HCT116 (cell line): ENCODE data around the gene DPYD. TPM values are rescaled to one million over a fixed set of nuclear protein-coding genes. Genes with fewer than 3 reads are reported as not detected.

Experiments used
- ATAC-seq: fragments of 200-7000 bp; cut with Tn5 transposase; 2 replicates; pipeline ENCODE4 v1.9.1; 2020; ENCODE audit warnings: mild to moderate bottlenecking, moderate library complexity
- BruUV-seq: library from RNA; stranded (reverse); fragments of 400-500 nt; replicated peaks from 2 replicates; lab custom pipeline; 2021; lab: Mats Ljungman, UMichigan
- CTCF ChIA-PET: fragments of 300-600 bp; sonication (Branson Sonifier 250); formaldehyde crosslinking; loops from one replicate; lab custom pipeline; 2021; ENCODE audit warnings: antibody characterized with exemption; lab: Charles Lee
- POLR2A ChIA-PET: fragments of 300-600, 350-600 bp; sonication (Branson Sonifier 250); formaldehyde crosslinking; loops from one replicate; lab custom pipeline; 2021; ENCODE audit warnings: antibody characterized with exemption; lab: Charles Lee
- RAD21 ChIA-PET, 2 experiments: fragments of 300-600 bp; sonication (Branson Sonifier 250); formaldehyde crosslinking; loops; one replicate each; lab custom pipeline; 2023; ENCODE audit warnings: low total read pairs in 2 of 2; ENCODE audit not compliant: uncharacterized antibody in 2 of 2, unreplicated experiment in 2 of 2, low non-redundant PET in 1 of 2; lab: Charles Lee
- DNase-seq: peaks from one replicate; pipeline ENCODE4 v3.0.0-alpha.2; 2010; ENCODE audit warnings: low read depth, low spot score
- H2AFZ ChIP-seq: fragments of 200-600 bp; shearing (Covaris generic), sonication (generic); 2 replicates; pipeline ENCODE4 v1.6.1; 2017; ENCODE audit warnings: low read depth, mixed run types, mixed read lengths, antibody characterized with exemption, low read length; ENCODE audit not compliant: poor library complexity, severe bottlenecking
- H3K27ac ChIP-seq: 2 replicates; pipeline ENCODE4 v1.5.1; 2012; ENCODE audit warnings: low read depth, low read length
- H3K27me3 ChIP-seq: fragments of 200-600 bp; sonication (generic); 2 replicates; pipeline ENCODE4 v1.6.1; 2016; ENCODE audit warnings: mixed run types, low read length, mixed read lengths; ENCODE audit not compliant: insufficient read depth
- H3K36me3 ChIP-seq, 2 experiments: fragments of 200-500 bp in 1 of 2; fragments of 200-600 bp in 1 of 2; sonication (Bioruptor generic) in 1 of 2; sonication (generic) in 1 of 2; 2 replicates each; pipeline versions ENCODE4 v1.5.1 to v1.6.1; 2014 to 2016; ENCODE audit warnings: low read length in 2 of 2, inconsistent platforms in 1 of 2, mixed read lengths in 1 of 2, mixed run types in 1 of 2; ENCODE audit not compliant: insufficient read depth in 2 of 2, control insufficient read depth in 1 of 2
- H3K4me1 ChIP-seq, 2 experiments: fragments of 200-600 bp in 1 of 2; sonication (generic) in 1 of 2; 2 replicates each; pipeline versions ENCODE4 v1.5.1 to v1.6.1; 2012 to 2017; ENCODE audit warnings: low read length in 2 of 2, inconsistent platforms in 1 of 2, mild to moderate bottlenecking in 1 of 2, mixed read lengths in 1 of 2, mixed run types in 1 of 2, moderate library complexity in 1 of 2; ENCODE audit not compliant: insufficient read depth in 2 of 2, control insufficient read depth in 1 of 2
- H3K4me2 ChIP-seq: fragments of 200-600 bp; sonication (generic); 2 replicates; pipeline ENCODE4 v1.6.1; 2017; ENCODE audit warnings: mixed run types, low read length, mixed read lengths
- H3K4me3 ChIP-seq, 2 experiments: fragments of 200-600 bp in 1 of 2; sonication (generic) in 1 of 2; replicated peaks in 1 of 2; 2 replicates each; pipeline ENCODE4 v1.5.1; 2011 to 2016; ENCODE audit warnings: low read length in 2 of 2, control low read depth in 1 of 2, low read depth in 1 of 2, mild to moderate bottlenecking in 1 of 2, mixed read lengths in 1 of 2, mixed run types in 1 of 2
- H3K79me2 ChIP-seq: fragments of 200-600 bp; sonication (generic); 2 replicates; pipeline ENCODE4 v1.6.1; 2017; ENCODE audit warnings: mild to moderate bottlenecking, mixed run types, low read length, moderate library complexity, mixed read lengths; ENCODE audit not compliant: insufficient read depth
- H3K9ac ChIP-seq: fragments of 200-600 bp; sonication (generic); 2 replicates; pipeline ENCODE4 v1.6.1; 2016; ENCODE audit warnings: low read length, mixed read lengths
- H3K9me2 ChIP-seq: fragments of 200-600 bp; sonication (generic), shearing (Covaris generic); 2 replicates; pipeline ENCODE4 v1.6.1; 2017; ENCODE audit warnings: mixed run types, mild to moderate bottlenecking, moderate library complexity; ENCODE audit not compliant: insufficient read depth
- H3K9me3 ChIP-seq, 2 experiments: fragments of 200-500 bp in 1 of 2; fragments of 200-600 bp in 1 of 2; sonication (Bioruptor generic) in 1 of 2; sonication (generic) in 1 of 2; 2 replicates each; pipeline ENCODE4 v1.6.1; 2014 to 2017; ENCODE audit warnings: low read length in 2 of 2, mixed read lengths in 2 of 2, inconsistent platforms in 1 of 2, low read depth in 1 of 2, mild to moderate bottlenecking in 1 of 2, mixed run types in 1 of 2, moderate library complexity in 1 of 2; ENCODE audit not compliant: control insufficient read depth in 1 of 2, insufficient read depth in 1 of 2
- H4K20me1 ChIP-seq: fragments of 200-600 bp; sonication (generic), shearing (Covaris generic); 2 replicates; pipeline ENCODE4 v1.6.1; 2017; ENCODE audit warnings: mixed run types, mild to moderate bottlenecking, moderate library complexity; ENCODE audit not compliant: insufficient read depth
- EGR1 ChIP-seq: IDR thresholded peaks from 2 replicates; pipeline ENCODE4 v1.6.1; 2012; ENCODE audit warnings: low read depth
- FOSL1 ChIP-seq: IDR thresholded peaks from 2 replicates; pipeline ENCODE4 v1.6.1; 2012; ENCODE audit warnings: low read depth
- ZNF274 ChIP-seq: fragments of 200-500 bp; sonication (Bioruptor generic); IDR thresholded peaks from 2 replicates; pipeline ENCODE4 v1.6.1; 2014; ENCODE audit warnings: mild to moderate bottlenecking, low read depth, low read length, inconsistent platforms
- intact Hi-C: fragments of 100-400 bp; cut with micrococcal nuclease; formaldehyde crosslinking; loops from 2 replicates; pipeline ENCODE4 v1.10.0; 2022
- total RNA-seq: library from RNA; stranded (reverse); gene quantifications from one replicate; pipeline ENCODE4 v1.2.1, GENCODE V29; 2021; ENCODE audit not compliant: unreplicated experiment
- TF ChIP-seq, protein P1 (sequence below): IDR thresholded peaks from 2 replicates; pipeline ENCODE4 v1.6.1; 2012
- TF ChIP-seq, protein P2 (sequence below): IDR thresholded peaks from 2 replicates; pipeline ENCODE4 v1.6.1; 2011; ENCODE audit warnings: mild to moderate bottlenecking, low read length, moderate library complexity; ENCODE audit not compliant: insufficient replicate concordance; ENCODE audit errors: extremely low read depth
- TF ChIP-seq, protein P3 (sequence below): IDR thresholded peaks from 2 replicates; pipeline ENCODE4 v1.6.1; 2012; ENCODE audit warnings: low read depth
- TF ChIP-seq, protein P4 (sequence below): IDR thresholded peaks from 2 replicates; pipeline ENCODE4 v1.6.1; 2012

Gene DPYD
- total RNA-seq, 1 experiment from 2014 or later, result 1.7 TPM

DNA sequence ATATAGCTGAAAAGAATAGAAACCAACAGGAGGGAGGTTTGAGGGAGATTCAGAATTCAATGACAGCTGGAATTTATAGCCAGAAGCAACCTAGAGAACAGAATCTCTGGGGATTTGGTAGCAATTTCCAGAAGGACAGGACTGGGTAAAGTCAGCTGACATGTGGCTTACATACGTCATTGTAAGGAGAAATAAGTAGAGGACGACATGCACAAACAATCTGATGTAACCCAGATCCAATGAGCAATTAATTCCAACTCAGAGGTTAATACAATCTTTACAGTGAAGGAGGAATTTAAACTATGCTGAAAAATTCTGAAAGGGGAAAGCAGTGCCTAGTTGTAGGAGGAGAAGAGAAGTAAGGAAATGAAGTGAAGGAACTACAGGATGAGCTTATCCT, 815.3 kb downstream of the DPYD start (continued):
- TF ChIP-seq ZNF274 (no peak), FOSL1 (no peak), EGR1 (no peak)
- TF ChIP-seq, protein P1, sequence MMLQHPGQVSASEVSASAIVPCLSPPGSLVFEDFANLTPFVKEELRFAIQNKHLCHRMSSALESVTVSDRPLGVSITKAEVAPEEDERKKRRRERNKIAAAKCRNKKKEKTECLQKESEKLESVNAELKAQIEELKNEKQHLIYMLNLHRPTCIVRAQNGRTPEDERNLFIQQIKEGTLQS, result no peak
- TF ChIP-seq, protein P2, sequence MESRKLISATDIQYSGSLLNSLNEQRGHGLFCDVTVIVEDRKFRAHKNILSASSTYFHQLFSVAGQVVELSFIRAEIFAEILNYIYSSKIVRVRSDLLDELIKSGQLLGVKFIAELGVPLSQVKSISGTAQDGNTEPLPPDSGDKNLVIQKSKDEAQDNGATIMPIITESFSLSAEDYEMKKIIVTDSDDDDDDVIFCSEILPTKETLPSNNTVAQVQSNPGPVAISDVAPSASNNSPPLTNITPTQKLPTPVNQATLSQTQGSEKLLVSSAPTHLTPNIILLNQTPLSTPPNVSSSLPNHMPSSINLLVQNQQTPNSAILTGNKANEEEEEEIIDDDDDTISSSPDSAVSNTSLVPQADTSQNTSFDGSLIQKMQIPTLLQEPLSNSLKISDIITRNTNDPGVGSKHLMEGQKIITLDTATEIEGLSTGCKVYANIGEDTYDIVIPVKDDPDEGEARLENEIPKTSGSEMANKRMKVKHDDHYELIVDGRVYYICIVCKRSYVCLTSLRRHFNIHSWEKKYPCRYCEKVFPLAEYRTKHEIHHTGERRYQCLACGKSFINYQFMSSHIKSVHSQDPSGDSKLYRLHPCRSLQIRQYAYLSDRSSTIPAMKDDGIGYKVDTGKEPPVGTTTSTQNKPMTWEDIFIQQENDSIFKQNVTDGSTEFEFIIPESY, result no peak

DNA sequence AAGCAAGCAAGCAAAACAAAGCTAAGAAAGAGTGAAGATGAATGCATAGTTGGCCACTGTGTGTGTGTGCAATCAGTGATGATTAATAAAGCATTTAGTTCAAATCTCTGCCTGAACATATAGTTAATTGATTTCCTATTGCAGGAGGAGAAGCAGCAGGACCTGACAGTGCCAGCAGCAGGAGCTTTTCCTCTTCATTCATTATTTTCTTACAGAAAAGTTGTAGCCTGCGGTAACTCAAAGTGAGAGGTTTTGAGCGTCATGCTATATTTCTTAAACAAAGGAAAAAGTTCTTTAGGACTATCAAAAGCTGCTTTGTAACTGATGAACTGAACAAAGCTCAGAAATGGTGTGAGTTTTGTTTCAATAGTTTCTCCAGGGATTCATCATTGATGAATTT, 819.3 kb downstream of the DPYD start:
- no TSS peak for BruUV-seq

More for the DNA sequence above, 819.3 kb downstream of the DPYD start:
- ChIA-PET CTCF (no interaction called here), RAD21 (no interaction called here)
- no peaks in the 10 kb centered on the region for H3K79me2 ChIP-seq
- no peak overlapping the region for H3K4me3 ChIP-seq
- H2AFZ ChIP-seq, result no peak overlapping the region
- DNase-seq, result no peak
- no peak overlapping the region for H3K4me2 ChIP-seq
- H3K27ac ChIP-seq, result no peak overlapping the region
- H3K9me3 ChIP-seq, result no peaks in the 10 kb centered on the region
- no peaks in the 10 kb centered on the region for H3K9me2 ChIP-seq
- H3K4me1 ChIP-seq, result no peaks in the 10 kb centered on the region
- TF ChIP-seq, protein P2, result no peak
- TF ChIP-seq, protein P3, sequence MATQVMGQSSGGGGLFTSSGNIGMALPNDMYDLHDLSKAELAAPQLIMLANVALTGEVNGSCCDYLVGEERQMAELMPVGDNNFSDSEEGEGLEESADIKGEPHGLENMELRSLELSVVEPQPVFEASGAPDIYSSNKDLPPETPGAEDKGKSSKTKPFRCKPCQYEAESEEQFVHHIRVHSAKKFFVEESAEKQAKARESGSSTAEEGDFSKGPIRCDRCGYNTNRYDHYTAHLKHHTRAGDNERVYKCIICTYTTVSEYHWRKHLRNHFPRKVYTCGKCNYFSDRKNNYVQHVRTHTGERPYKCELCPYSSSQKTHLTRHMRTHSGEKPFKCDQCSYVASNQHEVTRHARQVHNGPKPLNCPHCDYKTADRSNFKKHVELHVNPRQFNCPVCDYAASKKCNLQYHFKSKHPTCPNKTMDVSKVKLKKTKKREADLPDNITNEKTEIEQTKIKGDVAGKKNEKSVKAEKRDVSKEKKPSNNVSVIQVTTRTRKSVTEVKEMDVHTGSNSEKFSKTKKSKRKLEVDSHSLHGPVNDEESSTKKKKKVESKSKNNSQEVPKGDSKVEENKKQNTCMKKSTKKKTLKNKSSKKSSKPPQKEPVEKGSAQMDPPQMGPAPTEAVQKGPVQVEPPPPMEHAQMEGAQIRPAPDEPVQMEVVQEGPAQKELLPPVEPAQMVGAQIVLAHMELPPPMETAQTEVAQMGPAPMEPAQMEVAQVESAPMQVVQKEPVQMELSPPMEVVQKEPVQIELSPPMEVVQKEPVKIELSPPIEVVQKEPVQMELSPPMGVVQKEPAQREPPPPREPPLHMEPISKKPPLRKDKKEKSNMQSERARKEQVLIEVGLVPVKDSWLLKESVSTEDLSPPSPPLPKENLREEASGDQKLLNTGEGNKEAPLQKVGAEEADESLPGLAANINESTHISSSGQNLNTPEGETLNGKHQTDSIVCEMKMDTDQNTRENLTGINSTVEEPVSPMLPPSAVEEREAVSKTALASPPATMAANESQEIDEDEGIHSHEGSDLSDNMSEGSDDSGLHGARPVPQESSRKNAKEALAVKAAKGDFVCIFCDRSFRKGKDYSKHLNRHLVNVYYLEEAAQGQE, result no peak
- TF ChIP-seq, protein P4, sequence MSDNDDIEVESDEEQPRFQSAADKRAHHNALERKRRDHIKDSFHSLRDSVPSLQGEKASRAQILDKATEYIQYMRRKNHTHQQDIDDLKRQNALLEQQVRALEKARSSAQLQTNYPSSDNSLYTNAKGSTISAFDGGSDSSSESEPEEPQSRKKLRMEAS, result no peak
- TF ChIP-seq, all 23 proteins: peak for 0
- no peak for ATAC-seq
- intact Hi-C loops, result no loop called here
- H3K9ac ChIP-seq, result no peak overlapping the region
- no peaks in the 10 kb centered on the region for H3K27me3 ChIP-seq
- POLR2A ChIA-PET, result no interaction called here
- no peaks in the 10 kb centered on the region for H4K20me1 ChIP-seq
- H3K36me3 ChIP-seq, result no peaks in the 10 kb centered on the region
